ENCODE measurements around the gene ARL16.
A peak's percentile ranks its signal among the peaks of the same experiment; 100 is the strongest.

ARL16 gene

GRCh38 chr17:81641825-81642489 is 41.6 kb downstream of the ARL16 start:
- H3K9me3 ChIP-seq (ENCODE audit: low read depth, low read length), result no peaks in the 10 kb centered on the region
- no peaks in the 10 kb centered on the region for H3K36me3 ChIP-seq (ENCODE audit: insufficient read depth, low read length)
- no peak overlapping the region for H3K9ac ChIP-seq (ENCODE audit: insufficient read length)
- no peak overlapping the region for H3K27ac ChIP-seq
- no peak for TF ChIP-seq POLR2AphosphoS5 (IDR thresholded peaks at IDR 0.05; ENCODE audit: borderline replicate concordance, low read depth, low read length)
- TF ChIP-seq FOXP2 (optimal IDR thresholded peaks at IDR 0.05; ENCODE audit: control extremely low read depth, extremely low read length, insufficient read depth), result no peak
- no peak for TF ChIP-seq EZH2 (IDR thresholded peaks at IDR 0.05)
- DNase-seq (ENCODE audit: low read depth, low spot score), result no peak
- no peak overlapping the region for H3K4me3 ChIP-seq

- Histone ChIP-seq H3K9me3 (ENCODE audit: low read depth, low read length) (no peaks in the 10 kb centered on the region), H3K36me3 (ENCODE audit: insufficient read depth, low read length) (no peaks in the 10 kb centered on the region), H3K4me3 (no peak overlapping the region), H3K9ac (ENCODE audit: insufficient read length) (no peak overlapping the region), H3K27ac (no peak overlapping the region)
- no peak for DNase-seq (ENCODE audit: low read depth, low spot score)
- TF ChIP-seq EZH2 (IDR thresholded peaks at IDR 0.05) (no peak), POLR2AphosphoS5 (IDR thresholded peaks at IDR 0.05; ENCODE audit: borderline replicate concordance, low read depth, low read length) (no peak), FOXP2 (optimal IDR thresholded peaks at IDR 0.05; ENCODE audit: control extremely low read depth, extremely low read length, insufficient read depth) (no peak)
These were observed 43.6 kb downstream of the ARL16 start for GRCh38 chr17:81640011-81640410.

GRCh38 chr17:81638683-81639082 is 44.9 kb downstream of the ARL16 start:
- no peak overlapping the region for H3K9ac ChIP-seq (ENCODE audit: insufficient read length)
- no peak overlapping the region for H3K4me3 ChIP-seq
- TF ChIP-seq EZH2 (IDR thresholded peaks at IDR 0.05), result no peak
- no peak for TF ChIP-seq POLR2AphosphoS5 (IDR thresholded peaks at IDR 0.05; ENCODE audit: borderline replicate concordance, low read depth, low read length)
- TF ChIP-seq FOXP2 (optimal IDR thresholded peaks at IDR 0.05; ENCODE audit: control extremely low read depth, extremely low read length, insufficient read depth), result no peak
- peak overlapping the region; percentile 57 for H3K27ac ChIP-seq
- no peaks in the 10 kb centered on the region for H3K9me3 ChIP-seq (ENCODE audit: low read depth, low read length)
- no peak for DNase-seq (ENCODE audit: low read depth, low spot score)
- H3K36me3 ChIP-seq (ENCODE audit: insufficient read depth, low read length), result peaks cover 4% of the 10 kb centered on the region; the same call in 1 of the 2 replicates

GRCh38 chr17:81636505-81637288 is 46.9 kb downstream of the ARL16 start, which contains the start of the genes NPLOC4 and TSPAN10:
Gene NPLOC4, minus strand, starts transcription at chr17:81637112. Its CDS starts 182 bp downstream, at chr17:81636930.
Gene TSPAN10, plus strand, starts transcription at chr17:81637196. Its CDS starts 5,217 bp downstream, at chr17:81642413.
- peak; percentile 59 for DNase-seq (ENCODE audit: low read depth, low spot score)
- H3K9me3 ChIP-seq (ENCODE audit: low read depth, low read length), result no peaks in the 10 kb centered on the region
- TF ChIP-seq EZH2 (IDR thresholded peaks at IDR 0.05), result no peak
- no peak for TF ChIP-seq FOXP2 (optimal IDR thresholded peaks at IDR 0.05; ENCODE audit: control extremely low read depth, extremely low read length, insufficient read depth)
- peak; percentile 73 for TF ChIP-seq POLR2AphosphoS5 (IDR thresholded peaks at IDR 0.05; ENCODE audit: borderline replicate concordance, low read depth, low read length)
- H3K4me3 ChIP-seq, result peak within 1 kb of the TSS; percentile 77
- H3K36me3 ChIP-seq (ENCODE audit: insufficient read depth, low read length), result peaks cover 12% of the 10 kb centered on the region
- peak within 1 kb of the TSS; percentile 82 for H3K27ac ChIP-seq
- peak within 1 kb of the TSS; percentile 86 for H3K9ac ChIP-seq (ENCODE audit: insufficient read length)

- peak overlapping the region; percentile 77 for H3K4me3 ChIP-seq
- no peak for DNase-seq (ENCODE audit: low read depth, low spot score)
- no peaks in the 10 kb centered on the region for H3K9me3 ChIP-seq (ENCODE audit: low read depth, low read length)
- H3K27ac ChIP-seq, result peak overlapping the region; percentile 82; the same call in 1 of the 2 replicates
- TF ChIP-seq EZH2 (IDR thresholded peaks at IDR 0.05) (no peak), FOXP2 (optimal IDR thresholded peaks at IDR 0.05; ENCODE audit: control extremely low read depth, extremely low read length, insufficient read depth) (no peak), POLR2AphosphoS5 (IDR thresholded peaks at IDR 0.05; ENCODE audit: borderline replicate concordance, low read depth, low read length) (no peak)
- H3K9ac ChIP-seq (ENCODE audit: insufficient read length), result peak overlapping the region; percentile 86
- H3K36me3 ChIP-seq (ENCODE audit: insufficient read depth, low read length), result peaks cover 12% of the 10 kb centered on the region
These were observed 47.6 kb downstream of the ARL16 start for GRCh38 chr17:81635973-81636504.

GRCh38 chr17:81635431-81635830 is 48.2 kb downstream of the ARL16 start:
- DNase-seq (ENCODE audit: low read depth, low spot score), result no peak
- H3K27ac ChIP-seq, result no peak overlapping the region
- TF ChIP-seq POLR2AphosphoS5 (IDR thresholded peaks at IDR 0.05; ENCODE audit: borderline replicate concordance, low read depth, low read length) (no peak), FOXP2 (optimal IDR thresholded peaks at IDR 0.05; ENCODE audit: control extremely low read depth, extremely low read length, insufficient read depth) (no peak), EZH2 (IDR thresholded peaks at IDR 0.05) (no peak)
- H3K9me3 ChIP-seq (ENCODE audit: low read depth, low read length), result no peaks in the 10 kb centered on the region
- H3K4me3 ChIP-seq, result peak overlapping the region; percentile 77
- H3K9ac ChIP-seq (ENCODE audit: insufficient read length), result peak overlapping the region; percentile 86
- peaks cover 14% of the 10 kb centered on the region for H3K36me3 ChIP-seq (ENCODE audit: insufficient read depth, low read length)

GRCh38 chr17:81631482-81631881 is 52.1 kb downstream of the ARL16 start:
- no peak overlapping the region for H3K9ac ChIP-seq (ENCODE audit: insufficient read length)
- no peak overlapping the region for H3K27ac ChIP-seq
- TF ChIP-seq EZH2 (IDR thresholded peaks at IDR 0.05) (no peak), POLR2AphosphoS5 (IDR thresholded peaks at IDR 0.05; ENCODE audit: borderline replicate concordance, low read depth, low read length) (no peak), FOXP2 (optimal IDR thresholded peaks at IDR 0.05; ENCODE audit: control extremely low read depth, extremely low read length, insufficient read depth) (no peak)
- no peak overlapping the region for H3K4me3 ChIP-seq
- H3K36me3 ChIP-seq (ENCODE audit: insufficient read depth, low read length), result peaks cover 50% of the 10 kb centered on the region
- no peak for DNase-seq (ENCODE audit: low read depth, low spot score)
- H3K9me3 ChIP-seq (ENCODE audit: low read depth, low read length), result no peaks in the 10 kb centered on the region
